Activated CD8-positive, alpha-beta memory T cell treated with anti-CD3 and anti-CD28 coated beads for 36 hours (primary cell): ENCODE results near the gene SRGAP2. TPM values are rescaled to one million over a fixed set of nuclear protein-coding genes. Genes with fewer than 3 reads are reported as not detected.
"Not testable (repeated sequence)": the region's sequence is repeated elsewhere in the genome, so short reads cannot be mapped to it uniquely, and the experiment has no call there.

Experiments used
- CTCF ChIA-PET: fragments of 350-600 bp; sonication (Branson Sonifier 250); formaldehyde crosslinking; loops from one replicate; lab custom pipeline; 2021; ENCODE audit warnings: antibody characterized with exemption; lab: Charles Lee
- POLR2A ChIA-PET: fragments of 350-600 bp; sonication (Branson Sonifier 250); formaldehyde crosslinking; loops from one replicate; lab custom pipeline; 2021; ENCODE audit warnings: antibody characterized with exemption; lab: Charles Lee
- total RNA-seq, 2 experiments: library from RNA; stranded (reverse); gene quantifications; one replicate each; pipeline ENCODE4 v1.2.3, GENCODE V29; 2021

The SRGAP2 gene
- total RNA-seq, 2 experiments from 2014 or later, result 47.7 to 52.5 TPM

DNA sequence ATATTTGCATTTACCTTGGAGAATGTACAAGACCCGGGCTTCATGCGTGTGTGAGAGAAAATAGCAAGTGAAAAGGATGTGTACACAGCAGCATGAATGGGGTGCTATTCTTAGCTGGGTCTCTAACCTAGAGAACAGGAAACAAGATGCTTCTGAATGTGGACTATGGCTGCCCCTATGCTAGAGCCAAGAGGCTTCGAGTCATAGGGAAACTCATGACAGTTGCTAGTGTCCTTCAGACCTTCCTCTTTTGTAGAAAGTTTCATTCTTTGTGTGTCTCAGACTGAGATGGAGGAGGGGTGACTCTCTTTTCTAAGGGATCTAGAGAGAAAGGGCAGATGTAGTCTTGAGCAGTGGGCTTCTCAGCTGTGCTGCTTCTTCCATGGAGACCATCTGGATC is 40.0 kb downstream of the SRGAP2 start:
- CTCF ChIA-PET, POLR2A ChIA-PET: not testable (repeated sequence)

DNA sequence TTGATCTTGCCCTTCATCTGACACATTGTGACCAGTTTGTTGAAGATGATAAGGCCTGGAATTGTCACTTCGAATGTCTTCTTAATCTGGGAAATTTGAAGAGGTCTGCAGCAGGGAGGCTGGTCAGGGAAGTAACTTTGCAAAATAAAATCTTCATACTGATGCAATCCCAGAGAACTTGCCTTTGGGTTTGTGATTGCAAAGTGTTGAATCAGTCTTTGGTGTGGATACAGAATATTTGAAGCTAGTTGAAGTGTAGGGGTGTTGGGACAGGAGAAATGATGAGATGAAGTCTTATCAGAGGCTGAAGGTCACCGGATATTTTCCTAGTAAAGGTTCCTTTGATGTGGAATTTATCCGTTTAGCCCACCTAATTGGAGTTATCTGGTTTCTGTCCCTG is 42.1 kb downstream of the SRGAP2 start:
- POLR2A ChIA-PET, CTCF ChIA-PET: not testable (repeated sequence)

DNA sequence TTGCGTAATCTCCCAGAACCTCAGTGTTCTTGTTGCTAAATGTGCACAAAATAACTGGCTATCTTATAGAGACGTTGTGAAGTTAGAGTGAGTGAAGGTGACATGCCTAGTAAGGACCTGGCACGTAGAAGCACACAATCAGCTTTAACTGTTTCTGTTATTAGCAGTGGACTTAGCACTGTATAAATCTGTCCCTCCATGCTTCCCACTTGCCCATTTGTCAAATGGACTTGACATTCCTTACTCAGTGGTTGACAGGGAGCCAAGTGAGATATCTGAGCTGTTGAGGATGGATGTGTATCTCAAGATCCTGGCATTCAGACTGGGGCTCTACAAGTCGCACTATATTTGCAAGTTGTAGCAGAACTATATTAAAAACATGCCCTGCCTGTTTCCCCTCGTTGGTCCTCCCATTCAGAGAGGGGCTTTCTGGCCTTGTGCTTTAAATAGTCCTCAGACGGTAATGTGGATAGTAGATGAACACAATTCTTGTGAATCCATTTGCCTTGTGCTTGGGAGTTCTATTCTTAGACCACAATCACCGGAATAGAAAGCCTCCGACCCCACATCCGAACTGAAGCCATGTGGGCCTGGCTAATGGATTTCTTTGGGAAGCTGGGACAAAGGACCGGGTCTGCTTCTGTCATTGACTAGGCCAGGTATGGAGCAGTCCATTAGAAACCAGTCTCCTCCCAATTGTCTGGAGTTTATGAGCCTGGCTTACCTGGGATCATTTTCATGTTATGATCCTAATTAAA is 43.0 kb downstream of the SRGAP2 start:
- POLR2A ChIA-PET, result not testable (repeated sequence)

DNA sequence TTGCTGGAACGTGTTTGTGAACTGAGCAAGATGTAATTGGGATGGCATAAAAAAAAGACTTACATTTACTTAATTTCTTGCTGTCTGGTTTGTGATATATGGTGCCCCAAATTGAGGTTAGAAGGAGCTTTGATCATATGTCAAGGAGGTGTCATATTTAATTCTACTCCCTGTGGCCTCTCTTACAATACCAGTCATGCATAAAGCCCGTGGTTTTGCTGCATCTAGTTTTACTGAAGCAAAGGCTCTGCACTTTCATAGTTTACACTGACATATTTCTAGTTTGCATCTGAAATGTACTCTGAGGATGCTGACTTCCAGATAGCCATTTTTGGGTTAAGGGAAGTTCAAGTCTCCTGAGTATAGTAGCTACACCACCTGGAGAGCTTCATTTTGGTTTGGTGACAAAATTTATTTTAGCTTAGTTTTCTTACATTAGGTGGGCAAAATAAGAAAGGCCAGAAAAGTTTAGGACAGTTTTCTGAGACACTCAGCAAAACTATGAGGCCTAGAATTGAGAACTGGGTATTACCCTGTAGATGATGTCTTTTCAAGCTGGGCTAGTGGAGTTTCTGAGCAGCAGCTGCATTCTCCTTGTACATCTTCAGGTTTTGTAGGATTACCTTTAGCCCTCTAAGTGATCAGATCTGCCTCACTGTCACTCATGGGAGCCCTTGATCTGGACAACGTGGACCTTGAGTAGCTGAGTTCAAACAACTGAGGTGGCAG is 47.8 kb downstream of the SRGAP2 start:
- CTCF ChIA-PET, POLR2A ChIA-PET: not testable (repeated sequence)

More for the DNA sequence above, 43.0 kb downstream of the SRGAP2 start:
- CTCF ChIA-PET, result not testable (repeated sequence)

DNA sequence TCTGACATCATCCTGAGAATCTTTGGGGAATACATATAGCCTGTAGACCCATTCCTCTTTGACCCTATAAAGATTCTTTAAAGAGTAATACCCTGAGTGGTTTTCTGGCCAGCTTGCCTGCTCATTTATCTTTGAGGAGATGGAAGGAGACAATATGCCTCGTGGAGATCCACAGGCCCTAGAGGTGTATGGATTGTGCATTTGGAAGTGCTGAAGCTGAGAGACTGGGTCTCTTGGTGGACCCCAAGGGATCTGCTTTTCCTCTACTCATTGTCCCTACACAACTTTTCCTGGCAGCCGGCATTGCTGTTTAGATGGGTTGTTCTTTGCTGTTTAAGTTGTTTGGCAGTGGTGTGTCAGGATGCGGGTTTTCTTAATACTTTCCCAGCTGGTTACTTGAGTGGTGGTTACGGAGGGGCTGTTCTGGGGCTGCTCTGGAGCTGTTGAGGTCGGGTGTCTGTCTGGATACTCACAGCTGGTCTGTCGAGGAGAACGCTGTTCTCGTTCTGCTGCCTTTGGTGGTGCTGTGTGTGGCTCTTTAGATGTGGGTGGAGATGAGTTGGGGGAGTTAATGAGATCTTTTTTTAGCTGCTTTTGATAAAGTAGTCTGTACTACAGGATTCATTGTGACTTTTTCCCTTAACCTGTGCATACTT is 49.5 kb downstream of the SRGAP2 start:
- POLR2A ChIA-PET, CTCF ChIA-PET: not testable (repeated sequence)

Other genes starting within 250 kb of the SRGAP2 start
- not detected for gene RAB7B, start 200.1 kb upstream of the SRGAP2 start, total RNA-seq
- gene CTSE, start 179.6 kb upstream of the SRGAP2 start, total RNA-seq, result not detected
- not detected for gene RHEX, start 150.4 kb upstream of the SRGAP2 start, total RNA-seq
- gene AVPR1B, start 86.2 kb upstream of the SRGAP2 start, total RNA-seq, result not detected
- gene FAM72A, start 702 bp upstream of the SRGAP2 start, total RNA-seq, result 10 to 100 TPM; 23.0 to 24.6 TPM